ENCODE results near the gene FLCN.
A peak's percentile ranks its signal among the peaks of the same experiment; 100 is the strongest.

FLCN gene

DNA sequence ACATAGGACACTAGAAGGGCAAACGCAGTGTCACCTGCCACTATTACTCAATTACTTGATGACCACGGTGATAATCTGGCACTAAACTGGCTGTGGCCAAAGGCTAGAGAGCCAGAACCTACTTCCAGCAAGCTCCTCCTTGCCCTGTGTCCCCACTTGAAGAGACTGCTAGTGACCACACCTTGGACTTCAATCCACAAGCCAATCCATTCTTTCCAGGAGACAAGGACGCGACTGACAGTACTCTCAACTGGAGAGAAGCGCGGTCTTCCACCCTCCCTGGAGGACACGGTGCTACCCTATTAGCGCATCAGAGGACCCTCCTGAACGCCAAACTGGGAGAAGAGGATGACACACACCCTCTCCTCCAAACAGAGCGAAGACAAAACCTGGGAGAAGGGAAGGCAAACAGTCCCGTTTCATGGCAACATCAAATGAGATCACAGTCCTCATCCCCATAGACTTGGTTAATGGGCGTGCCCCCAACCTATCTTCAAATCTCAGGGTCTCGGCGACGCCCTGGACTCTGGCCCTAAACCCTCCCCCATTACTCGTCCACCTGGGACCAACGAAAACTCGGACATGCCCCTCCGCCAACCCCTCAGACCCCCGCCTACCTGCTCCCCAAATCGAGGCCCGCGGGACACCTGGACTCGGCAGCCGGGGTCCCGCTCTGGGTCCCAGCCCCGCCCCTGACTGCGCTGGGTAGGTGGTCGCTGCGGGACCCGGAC lies 508 bp downstream of the FLCN start:
- DNase-seq (ENCODE audit: low spot score) = peak; percentile 45

GRCh38 chr17:17235212-17236174 lies 1.5 kb downstream of the FLCN start:
- peak; percentile 21 for DNase-seq (ENCODE audit: low spot score)

DNA sequence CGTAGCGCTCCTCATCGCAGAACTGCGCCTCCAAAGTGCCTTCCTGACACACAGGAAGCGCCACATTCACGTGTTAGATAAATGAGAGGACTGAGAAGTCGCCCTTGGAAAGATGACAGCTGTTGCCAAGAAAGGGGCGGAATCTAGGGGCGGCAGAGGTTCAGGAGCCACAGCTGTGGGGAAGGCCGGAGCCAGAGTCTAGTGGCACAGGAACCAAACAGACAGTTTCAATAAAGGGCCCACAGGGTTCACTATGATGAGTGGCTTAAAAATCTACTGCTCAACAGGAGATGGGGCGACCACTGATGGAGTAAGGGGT lies 4.7 kb downstream of the FLCN start:
- DNase-seq (ENCODE audit: low spot score) = no peak

DNA sequence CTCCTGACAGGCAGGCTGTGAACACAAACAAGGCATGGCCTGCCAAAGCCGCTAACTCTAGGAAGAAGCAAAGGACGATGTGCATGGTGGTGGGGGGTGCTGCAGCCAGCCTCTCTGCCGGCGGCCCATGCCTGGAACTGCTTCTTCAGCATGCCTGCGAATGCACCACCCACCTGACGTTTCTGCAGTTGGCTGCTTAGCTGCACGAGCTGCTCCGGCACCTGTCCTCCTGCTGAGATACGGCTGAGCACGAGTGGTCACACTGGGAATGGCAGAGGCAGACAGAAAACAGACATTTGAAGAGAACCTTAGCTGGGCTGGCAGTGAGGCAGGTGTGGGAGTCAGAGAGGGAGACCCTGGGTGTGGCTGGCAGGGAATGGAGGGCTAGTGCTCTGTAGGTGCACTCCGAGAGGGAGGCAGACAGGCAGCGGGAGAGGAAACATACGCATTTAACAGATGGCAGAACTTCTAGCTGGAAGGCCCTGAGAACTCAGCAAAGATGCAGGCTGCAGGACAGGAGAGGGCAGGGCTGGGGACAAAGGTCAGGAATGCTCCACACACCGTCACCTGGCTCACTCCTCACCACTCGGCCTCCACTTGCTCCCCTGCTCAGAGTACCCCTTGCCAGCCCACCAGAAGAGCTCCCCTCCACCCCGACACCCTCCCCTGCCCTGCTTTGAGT lies 5.2 kb downstream of the FLCN start:
- no peak for DNase-seq (ENCODE audit: low spot score)

DNA sequence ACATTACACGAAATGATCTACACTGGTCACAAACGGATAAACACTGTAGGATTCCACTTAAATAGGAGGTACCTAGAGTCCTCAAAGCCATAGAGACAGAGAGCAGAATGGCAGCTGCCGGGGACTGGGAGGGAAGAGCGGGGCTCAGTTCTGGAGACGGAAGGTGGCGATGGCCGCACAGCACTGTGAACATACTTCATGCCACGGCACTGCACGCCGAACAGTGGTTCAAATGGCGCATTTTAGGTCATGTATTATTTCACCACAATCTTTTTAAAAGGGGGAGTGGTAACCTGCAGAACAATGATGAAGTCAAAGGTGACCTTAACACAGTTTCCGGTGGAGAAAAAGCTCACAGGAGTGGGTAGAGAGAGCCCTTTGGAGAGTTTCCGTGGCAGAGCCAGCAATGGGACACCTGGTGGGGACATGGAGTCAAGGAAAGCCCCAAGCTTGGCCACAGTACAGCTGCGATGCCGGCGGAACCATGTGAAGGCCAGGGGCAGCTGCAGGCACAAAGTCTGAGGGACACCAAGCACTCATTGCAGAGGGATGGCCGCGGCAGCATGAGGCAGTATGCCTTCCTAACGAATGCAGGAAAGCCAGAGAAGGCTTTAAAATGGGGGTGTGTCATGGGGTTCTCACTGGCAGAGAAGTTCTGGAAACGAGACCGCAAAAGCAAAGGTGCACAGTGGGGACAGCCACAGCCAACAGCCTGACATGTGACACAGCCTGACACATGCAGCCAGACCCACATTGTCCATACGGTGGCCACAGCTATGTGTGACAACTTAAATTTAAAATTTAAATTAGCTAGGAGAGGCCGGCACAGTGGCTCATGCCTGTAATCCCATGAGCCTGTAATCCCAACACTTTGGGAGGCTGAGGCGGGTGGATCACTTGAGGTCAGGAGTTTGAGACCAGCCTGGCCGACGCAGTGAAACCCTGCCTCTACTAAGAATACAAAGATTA lies 7.3 kb downstream of the FLCN start:
- DNase-seq (ENCODE audit: low spot score) = no peak

DNA sequence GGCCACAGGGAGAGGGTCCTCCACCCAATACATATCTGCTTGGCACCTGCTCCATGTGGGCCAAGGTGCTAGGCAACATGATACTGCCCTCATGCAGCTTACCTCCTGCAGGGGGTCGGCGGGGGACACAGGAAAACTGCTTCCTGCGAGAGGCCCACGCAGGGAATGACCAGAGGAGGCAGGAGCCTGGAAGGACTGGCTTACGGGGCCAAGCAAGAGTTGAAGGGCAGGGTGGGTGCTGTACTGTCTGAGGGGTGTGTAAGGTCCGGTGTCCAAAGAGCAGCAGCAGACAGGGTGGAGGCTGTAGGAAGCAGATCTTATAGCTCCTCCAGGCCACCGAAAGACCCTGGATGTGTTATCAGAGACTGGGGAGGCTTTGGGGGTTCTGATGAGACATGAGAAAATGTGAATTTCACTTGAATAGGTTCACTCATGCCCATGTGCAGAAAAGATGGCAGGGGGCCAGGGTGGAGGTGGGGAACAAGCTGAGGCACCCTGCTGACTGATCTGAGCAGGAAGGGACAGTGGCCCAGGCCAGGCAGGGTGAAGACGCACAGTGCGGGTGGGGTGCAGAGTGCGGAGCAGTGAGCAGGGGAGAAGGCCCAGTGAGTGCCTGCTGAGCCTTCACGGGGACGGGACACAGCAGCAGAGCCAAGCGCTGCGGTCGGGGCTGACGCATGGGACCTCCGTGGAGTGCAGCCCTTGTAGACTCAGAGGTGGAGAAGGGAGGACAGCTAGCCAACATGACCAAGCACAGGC lies 8.3 kb downstream of the FLCN start:
- no peak for DNase-seq (ENCODE audit: low spot score)

GRCh38 chr17:17227608-17228520 lies 9.1 kb downstream of the FLCN start:
- no peak for DNase-seq (ENCODE audit: low spot score)

- DNase-seq (ENCODE audit: low spot score) = no peak
These were observed 10.3 kb downstream of the FLCN start for GRCh38 chr17:17226451-17227265.

DNA sequence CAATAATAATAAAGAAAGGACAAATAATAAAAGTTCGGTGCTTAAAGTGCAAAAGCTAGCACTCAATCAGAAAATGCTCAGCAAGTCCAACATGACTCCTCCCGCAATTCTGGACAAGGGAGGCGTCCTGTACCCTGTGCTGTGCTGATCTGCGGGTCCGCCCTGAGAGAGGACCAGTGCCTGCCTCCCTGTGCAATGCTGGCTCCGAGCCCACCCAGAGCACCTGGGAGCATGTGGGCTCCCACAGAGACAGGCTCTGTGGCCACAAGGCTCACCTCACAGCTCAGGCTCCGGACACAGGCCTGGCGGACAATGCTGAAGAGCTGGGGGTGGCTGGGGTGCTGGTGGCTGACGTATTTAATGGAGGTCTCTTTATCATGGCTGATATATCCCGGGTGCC lies 11.1 kb downstream of the FLCN start:
- DNase-seq (ENCODE audit: low spot score) = no peak

- DNase-seq (ENCODE audit: low spot score) = no peak
These were observed 12.8 kb downstream of the FLCN start for GRCh38 chr17:17224137-17224536.

DNA sequence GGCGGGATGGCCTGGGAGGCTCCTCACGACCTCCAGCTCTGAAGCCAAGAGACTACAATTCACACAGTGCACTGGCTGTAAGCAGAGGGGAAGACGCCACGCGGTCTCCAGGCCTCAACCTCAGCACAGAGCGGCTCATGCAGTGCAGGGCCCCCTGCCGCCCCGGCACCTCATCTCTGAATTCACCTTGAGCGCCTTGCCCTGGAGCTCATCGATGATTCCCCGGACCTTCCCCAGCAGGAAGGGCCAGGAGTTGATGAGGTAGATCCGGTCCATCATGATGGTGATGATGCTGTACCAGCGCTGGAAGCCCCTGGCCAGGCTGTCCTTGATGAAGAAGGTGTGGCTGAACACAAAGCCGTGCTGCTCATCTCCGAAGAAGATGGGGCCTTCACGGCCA lies 13.2 kb downstream of the FLCN start:
- DNase-seq (ENCODE audit: low spot score) = no peak

DNA sequence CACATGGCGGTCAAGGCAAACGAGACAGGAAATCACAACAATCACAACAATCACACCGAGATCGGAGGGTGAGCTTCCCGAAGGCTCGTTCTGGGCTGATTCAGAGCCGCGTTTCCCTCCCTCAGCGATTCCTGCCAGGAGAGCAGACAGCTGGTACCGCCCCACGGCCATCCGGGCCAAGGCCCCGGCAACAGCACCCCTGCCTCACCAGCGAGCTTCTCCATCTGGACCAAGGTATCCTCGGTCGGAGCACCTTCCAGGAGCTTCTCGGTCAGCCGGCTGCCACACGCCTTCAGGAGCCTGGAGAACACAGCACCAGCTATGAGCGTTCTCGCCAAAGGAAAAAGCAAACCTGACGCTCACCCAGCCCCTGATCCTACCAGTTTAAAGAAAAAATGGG lies 15.6 kb downstream of the FLCN start:
- no peak for DNase-seq (ENCODE audit: low spot score)

DNA sequence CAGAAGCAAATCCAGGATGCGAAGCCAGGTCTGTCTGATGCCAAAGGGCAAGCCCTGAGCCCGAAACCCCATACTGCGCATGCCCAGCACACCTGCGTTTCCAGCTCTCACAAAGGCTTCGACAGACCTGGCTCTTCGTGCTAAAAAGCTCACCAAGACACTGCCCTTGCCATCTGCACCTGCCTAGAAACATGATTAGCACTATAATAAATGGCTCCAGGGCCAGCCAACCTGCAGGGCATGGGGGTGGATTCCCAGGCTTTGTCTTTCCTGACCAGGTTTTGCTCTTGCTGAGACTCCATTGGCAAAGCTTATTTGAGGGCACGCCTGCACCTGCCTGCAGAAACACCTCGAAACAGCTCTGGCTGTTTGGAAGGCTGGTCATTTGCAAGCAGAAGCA lies 16.4 kb downstream of the FLCN start:
- no peak for DNase-seq (ENCODE audit: low spot score)

DNA sequence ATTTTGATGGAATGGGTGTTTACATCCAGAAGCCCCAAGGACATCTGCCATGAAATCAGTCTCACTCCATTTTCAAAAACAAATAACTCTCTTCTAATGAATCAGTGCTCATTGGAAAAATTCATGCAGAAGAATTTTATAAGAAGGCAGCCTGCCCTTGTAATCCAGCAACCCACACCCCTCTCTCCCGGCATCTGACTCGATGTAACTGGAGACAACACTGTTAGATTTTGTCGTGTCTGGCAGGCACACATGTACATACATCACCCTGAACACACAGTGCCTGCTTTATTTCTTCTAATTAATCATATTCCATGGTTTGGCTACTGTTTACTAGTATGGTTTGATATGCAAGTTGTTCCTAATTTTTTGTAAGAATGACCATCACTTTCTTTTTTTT lies 19.0 kb downstream of the FLCN start:
- DNase-seq (ENCODE audit: low spot score) = no peak

DNA sequence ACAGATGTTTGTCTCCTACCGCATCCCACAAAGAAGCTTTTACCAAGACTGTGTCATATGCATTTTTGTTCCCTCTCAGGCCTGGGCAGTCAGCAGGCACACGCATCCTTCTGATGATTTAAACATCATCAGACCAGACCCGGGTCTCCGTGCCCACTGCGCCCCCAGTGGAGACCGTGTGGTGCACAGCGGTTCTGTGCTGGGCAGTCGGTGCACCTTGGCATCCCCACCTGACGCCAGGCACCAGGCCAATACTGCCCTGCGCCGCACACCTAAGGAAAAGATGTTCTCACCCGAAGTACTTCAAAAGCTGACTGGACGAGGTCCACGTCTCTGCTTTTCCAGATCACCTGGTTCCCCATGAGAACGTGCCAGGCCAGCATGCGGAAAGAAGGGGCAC lies 20.2 kb downstream of the FLCN start:
- DNase-seq (ENCODE audit: low spot score) = no peak

GRCh38 chr17:17216236-17216635 lies 20.7 kb downstream of the FLCN start:
- no peak for DNase-seq (ENCODE audit: low spot score)

DNA sequence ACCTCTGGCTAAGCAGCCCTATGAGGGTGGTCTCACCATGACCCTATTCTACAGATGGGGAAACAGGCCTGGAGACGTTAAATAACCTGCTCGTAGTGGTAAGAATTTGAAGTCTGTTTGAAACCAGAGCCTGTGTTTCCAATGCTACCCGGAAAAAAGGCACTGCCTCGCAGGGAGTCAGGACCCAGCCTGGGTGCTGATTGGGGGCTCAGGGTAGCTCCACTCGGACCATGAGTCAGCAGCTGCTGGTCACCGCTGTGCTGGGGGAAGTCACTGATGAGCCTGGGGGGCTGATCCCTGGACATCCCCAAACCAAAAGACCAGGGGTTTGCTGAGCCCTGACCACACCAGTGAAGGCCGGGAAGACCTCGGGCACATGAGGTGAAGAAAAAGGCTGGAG lies 21.4 kb downstream of the FLCN start:
- no peak for DNase-seq (ENCODE audit: low spot score)

- no peak for DNase-seq (ENCODE audit: low spot score)
These were observed 22.1 kb downstream of the FLCN start for GRCh38 chr17:17214646-17215436.

Data from AG08395 (cell line).